SK-MEL-5 (cell line): Measurements from ENCODE around the gene GBX2. TPM values are rescaled to one million over a fixed set of nuclear protein-coding genes. Genes with fewer than 3 reads are reported as not detected.

Source experiments
- DNase-seq: peaks from one replicate; pipeline ENCODE4 v3.0.0-alpha.2; 2016; ENCODE audit warnings: low read depth, low spot score
- in situ Hi-C: cut with HindIII; loops from 2 replicates; pipeline ENCODE4 v1.10.0; 2016; ENCODE audit warnings: low sequenced_read_pairs, high pct_unique_total_duplicates, low pct_unique_long_range_greater_than_20kb
- total RNA-seq: library from RNA; depleted of rRNA; stranded (reverse); fragments of >200 nt; shearing (Covaris generic); gene quantifications from 2 replicates; pipeline ENCODE4 v1.2.3, GENCODE V29; 2014

The GBX2 gene
- total RNA-seq, 1 experiment from 2014 or later, result 1.2 TPM

- in situ Hi-C loops, result no loop called here
Measured at GRCh38 chr2:236172255-236173035, 4.3 kb upstream of the GBX2 start.

GRCh38 chr2:236171680-236172254 is 3.6 kb upstream of the GBX2 start:
- DNase-seq, result no peak
- in situ Hi-C loops, result no loop called here

More at GRCh38 chr2:236172255-236173035, 4.3 kb upstream of the GBX2 start:
- no peak for DNase-seq

DNA sequence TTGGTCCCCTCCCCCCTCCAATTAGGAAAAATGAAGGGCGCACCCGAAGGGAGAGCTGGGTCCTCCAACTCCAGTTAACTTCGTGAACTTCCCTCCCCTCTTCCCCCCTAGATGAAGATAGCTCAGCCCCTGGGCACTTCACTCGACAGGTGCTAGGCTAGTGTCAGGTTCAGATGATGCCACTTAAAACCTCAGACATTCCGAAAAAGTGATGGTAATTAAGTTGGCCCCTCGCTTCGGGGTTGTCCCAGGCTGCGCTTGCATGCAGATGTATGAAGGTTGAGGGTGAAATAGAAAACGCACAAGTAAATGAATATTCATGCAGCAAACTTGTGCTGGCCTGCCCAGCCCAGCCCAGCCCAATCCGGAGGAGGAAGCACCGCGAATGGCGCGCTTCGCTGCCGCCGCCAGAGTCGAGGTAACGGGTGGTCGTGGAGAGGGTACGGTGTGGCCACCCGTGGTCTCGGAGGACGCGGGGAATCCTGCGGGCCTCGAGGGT is 3.0 kb upstream of the GBX2 start:
- no peak for DNase-seq
- in situ Hi-C loops, result no loop called here

DNA sequence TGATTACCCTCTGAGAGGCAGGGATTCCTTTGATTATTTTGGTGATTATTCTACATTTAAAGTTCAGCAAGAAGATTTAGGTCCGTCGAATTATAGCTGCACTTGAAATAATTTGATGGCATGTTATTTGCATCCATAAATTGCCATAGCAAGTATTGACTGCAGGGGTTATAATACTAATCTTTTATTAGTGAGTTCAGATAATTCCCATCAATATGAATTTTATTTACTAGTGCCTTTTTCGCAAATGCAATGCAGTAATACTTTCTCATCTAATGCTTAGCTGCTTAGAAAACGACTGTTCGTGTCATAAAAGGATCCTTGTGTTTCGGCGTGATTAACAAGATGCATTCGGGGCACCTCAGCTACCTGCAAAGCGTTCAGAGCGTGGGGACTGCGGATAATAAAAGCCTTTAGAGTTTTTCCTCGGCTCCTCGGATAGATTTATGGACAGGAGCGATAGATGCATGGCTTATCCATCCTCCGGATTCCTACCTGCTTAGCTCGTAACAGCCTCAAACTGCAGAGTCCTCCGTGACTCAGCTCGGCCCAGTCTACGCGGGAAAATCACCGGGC is 2.5 kb upstream of the GBX2 start:
- no peak for DNase-seq
- in situ Hi-C loops, result no loop called here

DNA sequence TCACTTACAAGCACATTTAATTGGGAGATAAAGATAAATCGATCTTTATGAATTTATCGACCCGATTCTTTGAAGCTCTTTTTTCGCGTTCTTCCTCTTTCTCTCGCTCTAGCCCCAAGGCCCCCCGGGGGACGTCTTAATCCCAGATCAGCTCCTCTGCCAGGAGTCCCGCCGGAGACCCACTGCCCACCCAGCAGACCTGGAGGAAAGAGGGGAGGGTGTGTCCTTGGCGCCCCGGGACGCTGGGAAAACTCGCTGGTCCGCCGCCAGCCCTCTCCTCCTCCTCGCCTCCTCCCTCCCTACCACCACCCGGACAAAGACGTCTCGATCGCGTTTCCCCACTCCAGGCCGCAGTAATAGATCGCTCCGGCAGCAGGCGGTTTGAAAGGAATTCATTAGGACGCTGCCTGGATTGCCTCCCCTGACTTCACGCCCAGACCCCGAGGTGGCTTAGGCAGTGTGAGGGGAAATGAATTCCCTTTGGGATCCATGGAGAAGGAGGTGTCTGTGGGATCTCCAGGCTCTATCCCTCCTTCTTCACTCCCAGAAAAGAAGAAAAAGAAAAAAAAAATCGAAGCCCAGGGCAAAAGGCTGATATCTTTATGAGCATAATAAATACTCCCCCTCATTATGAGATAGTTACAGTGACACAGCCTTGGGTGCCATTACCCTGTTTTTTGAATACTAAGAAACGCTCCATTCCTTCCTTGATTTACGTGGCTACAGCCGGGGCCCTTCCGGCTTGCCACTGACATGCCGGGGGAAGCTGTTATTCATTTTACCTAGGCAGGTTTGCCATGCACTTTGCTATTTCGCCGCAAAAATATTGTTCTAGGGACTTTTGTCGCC is 1.8 kb upstream of the GBX2 start:
- in situ Hi-C loops, result no loop called here
- DNase-seq, result no peak

DNA sequence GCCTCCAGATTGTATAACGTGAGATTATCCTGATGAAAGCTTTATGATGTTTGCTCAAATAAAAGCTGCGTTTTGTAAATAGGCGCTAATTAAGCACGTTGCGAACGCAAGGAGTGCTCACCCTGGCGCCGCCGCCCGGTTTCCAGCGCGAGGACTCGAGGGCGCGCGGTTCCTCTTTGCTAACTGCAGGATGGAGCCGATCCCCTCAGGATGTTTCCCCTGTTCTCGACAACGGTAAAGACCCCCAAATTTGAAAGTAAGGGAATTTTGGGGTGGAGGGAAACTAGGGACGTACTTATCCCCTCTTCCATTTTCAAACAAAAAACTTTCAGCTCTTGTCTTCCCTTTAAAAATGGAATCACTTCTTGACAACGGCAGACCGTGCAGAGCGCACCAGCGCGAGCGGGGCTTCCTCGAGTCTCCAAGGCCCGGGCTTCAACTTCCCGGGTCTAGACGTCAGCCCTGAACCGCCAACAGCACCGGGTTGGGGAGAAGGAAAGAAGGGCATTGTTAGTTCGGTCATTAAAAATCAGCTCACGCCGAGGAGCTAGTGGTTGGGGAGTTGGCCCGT is 1.1 kb upstream of the GBX2 start:
- DNase-seq, result no peak
- in situ Hi-C loops, result no loop called here

DNA sequence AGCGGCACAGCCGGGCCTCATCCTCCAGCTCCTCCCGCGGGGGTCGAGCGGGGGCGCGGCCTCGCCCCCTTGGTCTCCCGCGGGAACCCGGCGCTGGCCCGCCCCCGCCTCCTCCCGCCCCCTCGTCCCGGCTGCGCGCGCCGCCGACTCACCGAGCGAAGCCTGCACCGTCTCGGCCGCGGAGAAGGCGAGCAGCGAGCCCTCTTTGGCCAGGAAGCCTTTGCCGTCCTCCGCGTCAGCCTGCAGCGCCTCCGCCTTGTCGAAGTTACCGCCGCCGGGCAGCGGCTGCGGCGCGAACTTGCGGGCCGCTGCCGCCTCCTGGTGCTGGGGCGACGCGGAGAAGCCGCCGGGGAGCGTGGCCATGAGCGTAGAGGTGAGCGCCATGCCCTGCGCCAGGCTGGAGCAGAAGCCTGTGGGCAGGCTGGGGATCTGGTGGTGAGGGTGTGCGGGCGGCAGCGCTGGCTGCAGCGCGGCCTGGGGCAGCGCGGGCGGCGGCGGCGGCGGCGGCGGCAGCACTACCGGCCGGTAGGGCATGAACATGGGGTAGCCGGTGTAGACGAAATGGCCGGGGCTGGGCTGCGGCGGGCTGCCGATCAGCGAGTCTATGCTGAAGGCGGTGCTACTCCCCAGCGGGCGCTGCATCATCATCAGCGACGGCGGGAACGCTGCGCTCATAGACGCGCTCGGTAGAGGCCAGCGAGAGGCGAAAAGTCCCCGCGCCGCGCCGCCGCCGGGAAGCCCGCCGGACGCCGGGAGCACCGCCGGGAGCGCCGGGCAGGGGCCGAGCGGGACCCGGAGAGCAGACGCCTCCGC is 683 bp downstream of the GBX2 start:
- in situ Hi-C loops, result no loop called here
- DNase-seq, result peak; percentile 49

GRCh38 chr2:236166796-236167296 is 1.3 kb downstream of the GBX2 start:
- DNase-seq, result peak; percentile 2
- in situ Hi-C loops, result no loop called here

DNA sequence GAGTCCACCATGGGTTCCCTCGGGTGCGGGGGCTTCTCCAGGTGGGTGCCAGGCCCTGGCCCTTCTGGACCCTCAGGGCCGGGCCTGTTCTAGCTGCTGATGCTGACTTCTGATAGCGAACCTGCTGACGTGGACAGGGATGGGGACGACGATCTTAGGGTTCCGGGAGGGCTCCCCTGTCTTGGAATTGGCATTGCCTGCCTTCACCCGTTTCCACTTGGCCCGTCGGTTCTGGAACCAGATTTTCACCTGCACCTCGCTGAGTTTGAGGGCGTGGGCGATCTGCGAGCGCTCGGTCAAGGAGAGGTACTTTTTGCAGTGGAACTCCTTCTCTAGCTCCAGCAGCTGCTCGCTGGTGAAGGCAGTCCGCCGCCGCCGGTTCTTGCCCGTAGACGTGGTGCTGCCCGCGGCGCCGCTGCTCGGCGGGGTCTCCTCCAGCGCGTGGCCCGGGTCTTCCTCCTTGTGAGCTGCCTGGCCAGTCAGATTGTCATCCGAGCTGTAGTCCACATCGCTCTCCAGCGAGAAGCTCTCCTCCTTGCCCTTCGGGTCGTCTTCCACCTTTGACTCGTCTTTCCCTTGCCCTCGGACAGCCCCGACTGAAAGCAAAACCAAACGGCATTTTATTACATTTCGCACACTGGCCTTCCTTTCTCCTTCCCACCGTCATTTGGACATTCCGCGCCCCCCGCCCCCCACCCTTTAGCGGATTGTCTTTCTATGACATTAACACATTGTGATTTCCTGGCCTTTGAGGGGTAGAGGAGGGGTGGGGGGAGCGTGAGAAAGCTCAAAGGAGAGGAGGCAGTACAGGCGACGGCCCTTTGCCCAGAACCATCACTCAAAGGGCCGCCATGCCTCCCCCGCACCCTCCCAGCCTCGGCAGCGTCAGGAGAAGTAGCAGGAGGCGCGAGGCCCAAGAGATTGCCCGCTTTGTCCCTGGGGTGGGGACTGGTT is 2.1 kb downstream of the GBX2 start:
- DNase-seq, result no peak
- in situ Hi-C loops, result no loop called here

DNA sequence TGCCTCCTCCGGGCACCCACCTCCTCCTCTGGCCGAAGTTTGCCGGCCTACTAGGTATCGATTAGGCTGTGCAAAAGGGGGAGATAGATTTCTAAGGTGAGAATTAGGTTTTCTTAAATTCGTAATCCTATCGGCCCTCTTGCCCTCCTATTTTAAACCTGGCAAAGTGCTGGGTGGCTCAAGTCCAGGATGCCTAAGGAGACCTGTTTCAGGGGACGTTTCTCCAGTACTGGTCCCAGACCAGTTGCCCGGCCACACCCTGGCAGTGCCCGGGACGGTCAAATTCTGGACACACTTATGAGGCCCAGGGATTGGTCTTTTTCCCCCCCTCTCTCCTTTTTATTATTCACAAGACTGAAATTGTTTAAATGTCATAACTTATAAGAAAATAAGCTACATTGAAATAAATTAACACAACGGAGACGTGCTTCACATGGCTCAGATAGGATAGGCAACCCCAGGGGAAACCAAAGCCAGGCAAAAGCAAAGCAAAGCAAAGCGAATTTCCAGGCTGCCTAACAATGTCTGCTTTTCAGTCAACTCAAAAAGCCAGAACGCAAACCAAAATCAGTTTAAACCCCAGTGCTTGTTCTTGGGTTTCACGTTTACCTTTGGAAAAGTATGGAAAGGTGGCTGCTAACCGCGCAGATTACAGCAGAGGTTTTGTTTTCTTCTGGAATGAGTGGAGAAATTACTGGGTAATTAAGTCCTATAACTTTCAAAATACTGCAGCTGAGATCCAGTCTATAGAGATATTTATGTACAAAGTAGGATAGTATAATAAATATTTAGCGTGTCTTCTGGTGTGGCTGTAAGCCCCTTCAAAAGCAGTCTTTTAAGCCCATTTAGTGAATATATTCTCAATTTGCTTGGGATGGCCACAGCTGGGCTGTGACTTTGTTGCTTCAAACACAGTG is 3.0 kb downstream of the GBX2 start:
- in situ Hi-C loops, result no loop called here
- no peak for DNase-seq

- no peak for DNase-seq
- in situ Hi-C loops, result no loop called here
Measured at GRCh38 chr2:236164201-236164924, 3.8 kb downstream of the GBX2 start.

DNA sequence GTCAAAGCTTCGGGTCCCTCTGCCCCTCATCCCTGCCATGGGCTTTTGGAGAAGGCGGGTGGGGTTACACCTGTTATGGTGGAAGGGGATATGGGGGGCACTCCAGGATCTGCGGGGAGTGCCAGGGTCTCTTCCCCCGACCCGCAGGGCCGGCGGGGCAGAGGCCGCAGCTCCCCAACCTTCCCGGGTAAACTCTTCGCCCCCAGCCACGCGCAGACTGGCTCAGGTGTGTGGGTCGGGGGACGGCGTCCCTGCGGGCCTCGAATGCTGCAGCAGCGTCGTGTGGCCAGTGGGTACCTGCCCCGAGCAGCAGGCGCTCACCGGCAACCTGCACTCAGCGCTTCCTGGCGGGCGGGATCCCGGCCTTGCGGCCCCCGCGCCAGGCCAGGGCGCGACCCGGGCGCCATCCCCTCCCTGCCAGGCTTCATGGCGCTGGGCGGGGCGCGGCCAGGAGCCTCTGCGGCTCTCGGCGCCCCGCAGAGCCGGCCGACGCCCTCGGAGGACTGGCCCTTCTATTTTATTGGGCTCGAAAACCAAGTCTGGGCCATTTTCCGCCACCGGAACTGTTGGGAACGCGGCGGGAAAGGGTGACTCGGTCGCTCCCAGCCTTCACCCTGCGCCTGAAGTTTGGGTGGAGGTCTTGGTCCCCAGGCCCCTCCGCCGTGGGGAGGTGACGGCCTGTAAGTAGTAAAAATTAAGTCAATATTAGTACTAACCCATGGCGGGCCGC is 4.5 kb downstream of the GBX2 start:
- in situ Hi-C loops, result no loop called here
- DNase-seq, result no peak

- no peak for DNase-seq
Measured at GRCh38 chr2:236162882-236163470, 5.2 kb downstream of the GBX2 start.

More at GRCh38 chr2:236162882-236163470, 5.2 kb downstream of the GBX2 start:
- in situ Hi-C loops, result no loop called here
